ENCODE data around the gene AZIN2.

GRCh38 chr1:33080373-33080772 is 580 bp upstream of the AZIN2 start:
- TF ChIP-seq CTCF (conservative IDR thresholded peaks at IDR 0.05; ENCODE audit: low read length): no peak
- no peak for TF ChIP-seq EZH2phosphoT487 (IDR thresholded peaks at IDR 0.05; ENCODE audit: borderline replicate concordance)
